ENCODE data around the gene DLG5. TPM values are rescaled to one million over a fixed set of nuclear protein-coding genes. Genes with fewer than 3 reads are reported as not detected.

The DLG5 gene
- total RNA-seq, 1 experiment from 2014 or later = 51.0 TPM

- DNase-seq = peak; percentile 78
- TF ChIP-seq CTCF (IDR thresholded peaks at IDR 0.05; ENCODE audit: unreplicated experiment) = no peak
- H3K36me3 Mint-ChIP-seq (ENCODE audit: insufficient read depth, unreplicated experiment) = peaks cover 9% of the 10 kb centered on the region
- no peaks in the 10 kb centered on the region for H3K27me3 Mint-ChIP-seq (ENCODE audit: unreplicated experiment)
- H3K4me3 Mint-ChIP-seq (ENCODE audit: low read depth, unreplicated experiment) = peak overlapping the region; percentile 3
- H3K9me3 Mint-ChIP-seq (ENCODE audit: low read depth, unreplicated experiment) = no peaks in the 10 kb centered on the region
- no TSS peak for BruUV-seq (replicated peaks)
- peaks cover 46% of the 10 kb centered on the region for H3K4me1 Mint-ChIP-seq (ENCODE audit: low read depth, unreplicated experiment)
- H3K27ac Mint-ChIP-seq (ENCODE audit: unreplicated experiment) = peak overlapping the region; percentile 55
- CTCF ChIA-PET = interaction anchor here (0.6 to 1.1 kb wide), 9 partner anchors 14 to 644 kb away, joined by 3 to 7 read pairs (median 4); no protein-coding TSS in a partner anchor
- intact Hi-C loops (cut with micrococcal nuclease; ENCODE audit: unreplicated experiment) = loop anchor here (5.0 to 10.0 kb wide), 4 partner anchors 42 to 160 kb away; no protein-coding TSS in a partner anchor
Observed at GRCh38 chr10:77844713-77845445, 81.7 kb downstream of the DLG5 start.

GRCh38 chr10:77844177-77844576 is 82.4 kb downstream of the DLG5 start:
- DNase-seq = no peak
- Mint-ChIP-seq H3K4me3 (ENCODE audit: low read depth, unreplicated experiment) (no peak overlapping the region), H3K9me3 (ENCODE audit: low read depth, unreplicated experiment) (no peaks in the 10 kb centered on the region), H3K4me1 (ENCODE audit: low read depth, unreplicated experiment) (peaks cover 39% of the 10 kb centered on the region), H3K36me3 (ENCODE audit: insufficient read depth, unreplicated experiment) (peaks cover 11% of the 10 kb centered on the region), H3K27me3 (ENCODE audit: unreplicated experiment) (no peaks in the 10 kb centered on the region), H3K27ac (ENCODE audit: unreplicated experiment) (no peak overlapping the region)
- CTCF ChIA-PET = interaction anchor here (0.8 kb wide), 1 partner anchor 130 kb away, joined by 5 read pairs; no protein-coding TSS in a partner anchor
- no TSS peak for BruUV-seq (replicated peaks)
- intact Hi-C loops (cut with micrococcal nuclease; ENCODE audit: unreplicated experiment) = loop anchor here (10.0 kb wide), 1 partner anchor 161 kb away; no protein-coding TSS in a partner anchor
- TF ChIP-seq CTCF (IDR thresholded peaks at IDR 0.05; ENCODE audit: unreplicated experiment) = no peak

- CTCF ChIA-PET = no interaction called here
- DNase-seq = no peak
- Mint-ChIP-seq H3K27me3 (ENCODE audit: unreplicated experiment) (no peaks in the 10 kb centered on the region), H3K27ac (ENCODE audit: unreplicated experiment) (no peak overlapping the region), H3K9me3 (ENCODE audit: low read depth, unreplicated experiment) (no peaks in the 10 kb centered on the region), H3K36me3 (ENCODE audit: insufficient read depth, unreplicated experiment) (peaks cover 20% of the 10 kb centered on the region), H3K4me1 (ENCODE audit: low read depth, unreplicated experiment) (peaks cover 30% of the 10 kb centered on the region), H3K4me3 (ENCODE audit: low read depth, unreplicated experiment) (no peak overlapping the region)
- intact Hi-C loops (cut with micrococcal nuclease; ENCODE audit: unreplicated experiment) = loop anchor here (10.0 kb wide), 1 partner anchor 162 kb away; no protein-coding TSS in a partner anchor
- TF ChIP-seq CTCF (IDR thresholded peaks at IDR 0.05; ENCODE audit: unreplicated experiment) = no peak
- BruUV-seq (replicated peaks) = no TSS peak
Observed at GRCh38 chr10:77843264-77843663, 83.3 kb downstream of the DLG5 start.

GRCh38 chr10:77842652-77843212 is 83.8 kb downstream of the DLG5 start:
- Mint-ChIP-seq H3K9me3 (ENCODE audit: low read depth, unreplicated experiment) (no peaks in the 10 kb centered on the region), H3K4me3 (ENCODE audit: low read depth, unreplicated experiment) (no peak overlapping the region), H3K27ac (ENCODE audit: unreplicated experiment) (no peak overlapping the region), H3K27me3 (ENCODE audit: unreplicated experiment) (no peaks in the 10 kb centered on the region), H3K4me1 (ENCODE audit: low read depth, unreplicated experiment) (peaks cover 25% of the 10 kb centered on the region), H3K36me3 (ENCODE audit: insufficient read depth, unreplicated experiment) (peaks cover 21% of the 10 kb centered on the region)
- no TSS peak for BruUV-seq (replicated peaks)
- CTCF ChIA-PET = no interaction called here
- no peak for DNase-seq
- intact Hi-C loops (cut with micrococcal nuclease; ENCODE audit: unreplicated experiment) = loop anchor here (10.0 kb wide), 1 partner anchor 162 kb away; no protein-coding TSS in a partner anchor
- TF ChIP-seq CTCF (IDR thresholded peaks at IDR 0.05; ENCODE audit: unreplicated experiment) = no peak

Measured in Calu3 (cell line).